Astrocyte (in vitro differentiated cells and primary cell): Measurements from ENCODE around the gene MCF2L.
A peak's percentile ranks its signal among the peaks of the same experiment; 100 is the strongest.

Source experiments
- CTCF ChIP-seq: IDR thresholded peaks from 2 replicates; pipeline ENCODE4 v1.5.1; 2011; ENCODE audit warnings: low read depth, mild to moderate bottlenecking, inconsistent platforms, low read length, moderate library complexity; ENCODE audit not compliant: insufficient read depth
- EZH2 ChIP-seq: IDR thresholded peaks from 2 replicates; pipeline ENCODE4 v1.6.1; 2012; ENCODE audit warnings: mild to moderate bottlenecking, low read length, inconsistent platforms; ENCODE audit not compliant: insufficient read depth

- TF ChIP-seq CTCF = no peak
- TF ChIP-seq EZH2 = peak; percentile 13
These were observed 140.4 kb downstream of the MCF2L start for GRCh38 chr13:113109151-113110047.
